Activated naive CD4-positive, alpha-beta T cell (primary cell): ENCODE measurements around the gene QSER1.
"Not testable (repeated sequence)": the region's sequence is repeated elsewhere in the genome, so short reads cannot be mapped to it uniquely, and the experiment has no call there.

Source experiments
- DNase-seq, 4 experiments: peaks; one replicate each; lab custom pipeline; 2025; lab: John Stamatoyannopoulos, UW

Gene QSER1

GRCh38 chr11:33001281-33001680 lies 108.7 kb downstream of the QSER1 start:
- no peak for DNase-seq

- DNase-seq, result no peak
These were observed 109.3 kb downstream of the QSER1 start for GRCh38 chr11:33001751-33002542.

GRCh38 chr11:33005175-33005574 lies 112.6 kb downstream of the QSER1 start:
- DNase-seq, result no peak

- DNase-seq, result no peak
These were observed 113.4 kb downstream of the QSER1 start for GRCh38 chr11:33006010-33006409.

- DNase-seq, result no peak
These were observed 121.1 kb downstream of the QSER1 start for GRCh38 chr11:33013755-33014154.

- peak; percentile 19 to 75 (median 56) for DNase-seq
These were observed 123.3 kb downstream of the QSER1 start, which contains the start of gene DEPDC7 for GRCh38 chr11:33015621-33016551. DEPDC7 (plus strand) TSS chr11:33015878; CDS start chr11:33015956, 78 bp downstream.

- no peak for DNase-seq
These were observed 124.0 kb downstream of the QSER1 start for GRCh38 chr11:33016654-33017053.

GRCh38 chr11:33017478-33017877 lies 124.9 kb downstream of the QSER1 start:
- no peak for DNase-seq

GRCh38 chr11:33017965-33018364 lies 125.4 kb downstream of the QSER1 start:
- DNase-seq, result no peak

GRCh38 chr11:33018840-33019239 lies 126.2 kb downstream of the QSER1 start:
- no peak for DNase-seq

- DNase-seq, result no peak
These were observed 128.9 kb downstream of the QSER1 start for GRCh38 chr11:33021501-33021900.

GRCh38 chr11:33021937-33022336 lies 129.3 kb downstream of the QSER1 start:
- no peak for DNase-seq

- no peak for DNase-seq
These were observed 132.7 kb downstream of the QSER1 start for GRCh38 chr11:33025339-33025722.

- DNase-seq, result no peak
These were observed 134.6 kb downstream of the QSER1 start for GRCh38 chr11:33027233-33027632.

GRCh38 chr11:33027846-33028536 lies 135.4 kb downstream of the QSER1 start:
- no peak for DNase-seq

GRCh38 chr11:33028537-33028914 lies 135.9 kb downstream of the QSER1 start:
- no peak for DNase-seq

GRCh38 chr11:33029218-33029617 lies 136.6 kb downstream of the QSER1 start:
- not testable (repeated sequence) for DNase-seq
